HG03045 (cell line): ENCODE data around the gene TLCD2.
A peak's percentile ranks its signal among the peaks of the same experiment; 100 is the strongest.
"Not testable (repeated sequence)": the region's sequence is repeated elsewhere in the genome, so short reads cannot be mapped to it uniquely, and the experiment has no call there.

Experiments
- ATAC-seq: cut with Tn5 transposase; IDR thresholded peaks from one replicate; pipeline ENCODE4 v1.9.1; 2021; ENCODE audit warnings: mild to moderate bottlenecking, moderate library complexity; ENCODE audit not compliant: unreplicated experiment

TLCD2 gene

DNA sequence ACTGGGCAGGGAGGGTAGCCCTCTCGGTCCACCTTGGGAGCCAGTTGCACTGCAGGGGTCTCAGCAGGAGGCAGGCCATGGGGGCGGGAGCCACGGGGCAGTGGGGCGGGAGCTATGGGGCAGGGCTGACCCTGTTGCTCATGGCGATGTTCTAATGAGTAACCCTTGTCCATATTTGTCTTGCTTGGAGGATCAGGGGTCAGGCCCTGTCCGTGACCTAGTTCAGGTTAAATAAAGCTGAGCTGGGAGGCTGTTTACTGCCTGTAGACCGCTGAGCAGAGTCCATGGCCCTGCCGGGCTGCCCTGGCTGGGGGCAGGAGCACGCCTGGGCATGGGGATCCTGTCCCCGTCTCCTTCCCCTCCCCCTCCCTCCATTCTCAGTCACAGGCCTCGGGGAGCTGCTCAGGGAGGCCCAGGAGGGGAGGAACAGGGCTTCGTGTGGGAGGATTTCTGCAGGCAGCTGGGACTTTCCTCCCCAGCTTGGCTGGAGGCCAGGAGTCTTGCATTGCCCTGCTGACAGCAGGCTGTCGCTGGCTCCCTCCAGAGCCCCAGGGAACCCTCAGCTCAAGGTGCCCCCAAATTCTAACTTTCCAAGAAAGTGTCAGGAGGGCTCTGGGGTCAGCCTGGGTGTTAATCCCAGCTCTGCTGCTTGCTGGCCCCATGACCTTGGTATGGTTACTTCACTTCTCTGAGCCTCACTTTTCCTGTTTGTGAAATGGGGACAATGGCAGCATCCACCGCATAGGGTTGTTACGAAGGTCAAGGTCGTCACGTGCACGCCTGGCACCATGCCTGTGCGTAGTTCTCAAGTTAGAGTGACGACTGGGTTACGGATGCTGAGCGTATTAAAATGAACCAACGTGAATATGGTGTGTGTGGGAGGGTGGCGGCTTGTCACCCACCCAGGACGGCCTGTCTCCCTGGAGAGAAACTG is 26.4 kb upstream of the TLCD2 start:
- no peak for ATAC-seq

GRCh38 chr17:1735834-1736347 is 25.7 kb upstream of the TLCD2 start:
- ATAC-seq, result no peak

- no peak for ATAC-seq
Observed at GRCh38 chr17:1735418-1735817, 25.2 kb upstream of the TLCD2 start.

DNA sequence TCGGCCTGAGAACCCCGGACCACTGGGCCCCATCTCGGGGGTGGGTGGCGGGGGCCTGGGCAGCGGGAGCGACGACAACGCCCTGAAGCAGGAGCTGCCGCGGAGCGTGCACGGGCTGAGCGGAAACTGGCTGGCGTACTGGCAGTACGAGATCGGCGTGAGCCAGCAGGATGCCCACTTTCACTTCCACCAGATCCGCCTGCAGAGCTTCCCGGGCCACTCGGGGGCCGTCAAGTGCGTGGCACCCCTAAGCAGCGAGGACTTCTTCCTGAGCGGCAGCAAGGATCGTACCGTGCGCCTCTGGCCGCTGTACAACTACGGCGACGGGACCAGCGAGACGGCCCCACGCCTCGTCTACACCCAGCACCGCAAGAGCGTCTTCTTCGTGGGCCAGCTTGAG is 23.6 kb upstream of the TLCD2 start:
- no peak for ATAC-seq

GRCh38 chr17:1732833-1733321 is 22.7 kb upstream of the TLCD2 start:
- no peak for ATAC-seq

GRCh38 chr17:1732241-1732832 is 22.2 kb upstream of the TLCD2 start:
- ATAC-seq, result no peak

GRCh38 chr17:1731194-1731506 is 21.0 kb upstream of the TLCD2 start:
- ATAC-seq, result no peak

GRCh38 chr17:1730326-1731193 is 20.4 kb upstream of the TLCD2 start:
- ATAC-seq, result no peak

GRCh38 chr17:1729966-1730325 is 19.8 kb upstream of the TLCD2 start:
- ATAC-seq, result no peak

GRCh38 chr17:1727876-1728630 is 17.9 kb upstream of the TLCD2 start:
- no peak for ATAC-seq

GRCh38 chr17:1727258-1727789 is 17.1 kb upstream of the TLCD2 start:
- ATAC-seq, result no peak

GRCh38 chr17:1726626-1727257 is 16.6 kb upstream of the TLCD2 start:
- ATAC-seq, result no peak

- no peak for ATAC-seq
Observed at GRCh38 chr17:1725642-1726511, 15.7 kb upstream of the TLCD2 start.

DNA sequence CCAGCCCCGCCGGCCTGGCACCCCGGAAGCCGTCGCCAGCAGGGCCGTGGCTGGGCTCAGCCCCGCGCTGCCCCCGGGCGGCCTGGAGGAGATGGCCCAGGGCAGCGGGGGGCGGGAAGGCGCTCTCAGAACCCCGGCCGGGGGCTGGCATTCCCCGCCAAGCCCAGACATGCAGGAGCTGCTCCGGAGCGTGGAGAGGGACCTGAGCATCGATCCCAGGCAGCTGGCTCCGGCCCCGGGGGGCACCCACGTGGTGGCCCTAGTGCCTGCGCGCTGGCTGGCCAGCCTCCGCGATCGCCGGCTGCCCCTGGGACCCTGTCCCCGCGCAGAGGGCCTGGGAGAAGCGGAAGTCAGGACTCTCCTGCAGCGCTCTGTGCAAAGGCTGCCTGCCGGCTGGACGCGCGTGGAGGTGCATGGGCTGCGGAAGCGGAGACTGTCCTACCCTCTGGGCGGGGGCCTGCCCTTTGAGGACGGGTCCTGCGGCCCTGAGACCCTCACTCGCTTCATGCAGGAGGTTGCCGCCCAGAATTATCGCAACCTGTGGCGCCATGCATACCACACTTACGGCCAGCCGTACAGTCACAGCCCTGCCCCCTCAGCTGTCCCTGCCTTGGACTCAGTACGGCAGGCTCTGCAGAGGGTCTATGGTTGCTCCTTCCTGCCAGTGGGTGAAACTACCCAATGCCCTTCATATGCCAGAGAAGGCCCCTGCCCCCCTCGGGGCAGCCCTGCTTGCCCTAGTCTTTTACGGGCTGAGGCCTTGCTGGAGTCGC is 14.9 kb upstream of the TLCD2 start:
- peak; percentile 34 for ATAC-seq

- ATAC-seq, result peak; percentile 55
Observed at GRCh38 chr17:1724351-1724868, 14.2 kb upstream of the TLCD2 start, which contains the start of gene WDR81. TSS of gene WDR81 (plus strand) at chr17:1724704. CDS start at chr17:1724960, 256 bp downstream.

DNA sequence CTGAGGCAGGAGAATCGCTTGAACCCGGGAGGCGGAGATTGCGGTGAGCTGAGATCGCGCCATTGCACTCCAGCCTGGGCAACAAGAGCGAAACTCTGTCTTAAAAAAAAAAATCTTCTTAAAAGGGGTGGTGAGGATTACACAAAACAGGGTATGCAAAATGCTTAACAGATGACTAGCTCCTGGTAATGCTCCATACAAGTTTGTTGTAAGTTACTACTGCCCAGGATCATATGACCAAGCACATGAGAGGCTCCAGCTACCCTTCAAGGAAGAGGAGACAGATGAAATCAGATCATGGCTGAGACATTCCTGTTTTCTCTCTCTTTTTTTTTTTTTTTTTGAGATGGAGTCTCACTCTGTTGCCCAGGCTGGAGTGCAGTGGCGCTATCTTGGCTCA is 11.8 kb upstream of the TLCD2 start:
- ATAC-seq, result not testable (repeated sequence)

GRCh38 chr17:1720856-1721386 is 10.7 kb upstream of the TLCD2 start:
- ATAC-seq, result no peak
